Nephron (organoid): ENCODE measurements around the gene ACSL6.

Experiments
- H3K27ac Mint-ChIP-seq, 3 experiments: 2 replicates each; pipeline ENCODE4 v1.8.0; 2020; ENCODE audit warnings: mixed read lengths in 3 of 3, mild to moderate bottlenecking in 2 of 3, moderate library complexity in 1 of 3
- H3K27me3 Mint-ChIP-seq: 2 replicates; pipeline ENCODE4 v1.8.0; 2021; ENCODE audit warnings: low read depth, mild to moderate bottlenecking, moderate library complexity, mixed read lengths
- H3K36me3 Mint-ChIP-seq: 2 replicates; pipeline ENCODE4 v1.8.0; 2020; ENCODE audit warnings: low read depth, mixed read lengths
- H3K4me1 Mint-ChIP-seq: 2 replicates; pipeline ENCODE4 v1.8.0; 2020; ENCODE audit warnings: mixed read lengths
- H3K4me3 Mint-ChIP-seq, 3 experiments: 2 replicates each; pipeline ENCODE4 v1.8.0; 2020; ENCODE audit warnings: mild to moderate bottlenecking in 3 of 3, mixed read lengths in 3 of 3, moderate library complexity in 2 of 3
- H3K9me3 Mint-ChIP-seq: 2 replicates; pipeline ENCODE4 v1.8.0; 2020; ENCODE audit warnings: mixed read lengths
- CTCF ChIP-seq, 3 experiments: fragments of 200-600 bp; sonication (generic); IDR thresholded peaks; one replicate each; pipeline ENCODE4 v1.5.0; 2021; ENCODE audit warnings: antibody characterized with exemption in 3 of 3; ENCODE audit not compliant: unreplicated experiment in 3 of 3

The ACSL6 gene

GRCh38 chr5:131974622-131974955 lies 36.9 kb downstream of the ACSL6 start:
- Mint-ChIP-seq H3K4me3 (no peak overlapping the region), H3K4me1 (no peaks in the 10 kb centered on the region), H3K27me3 (peaks cover 13% of the 10 kb centered on the region), H3K27ac (no peak overlapping the region), H3K36me3 (no peaks in the 10 kb centered on the region), H3K9me3 (no peaks in the 10 kb centered on the region)
- no peak for TF ChIP-seq CTCF (IDR thresholded peaks at IDR 0.05; ENCODE audit: unreplicated experiment in 3 of 3)

DNA sequence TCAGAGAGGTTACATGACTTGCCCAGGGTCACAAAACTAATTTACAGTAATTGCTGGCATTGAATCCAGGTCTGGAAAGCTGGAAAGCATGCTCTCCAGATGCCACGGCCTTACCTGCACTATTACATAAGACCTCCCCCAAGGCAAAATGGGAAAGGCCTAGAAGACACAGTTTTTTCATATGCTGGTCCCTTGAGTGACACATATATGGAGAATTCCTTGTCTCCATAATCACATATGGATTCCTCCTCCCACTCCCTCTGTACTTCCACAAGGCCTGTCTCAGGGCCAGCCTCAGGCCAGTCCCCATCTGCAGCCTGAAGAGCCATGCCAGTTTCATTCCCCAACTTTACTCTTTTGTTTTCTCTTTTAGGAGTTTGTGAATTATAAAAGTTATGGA lies 37.4 kb downstream of the ACSL6 start:
- no peak for TF ChIP-seq CTCF (IDR thresholded peaks at IDR 0.05; ENCODE audit: unreplicated experiment in 3 of 3)
- peaks cover 13% of the 10 kb centered on the region for H3K27me3 Mint-ChIP-seq
- H3K9me3 Mint-ChIP-seq, result no peaks in the 10 kb centered on the region
- no peak overlapping the region for H3K4me3 Mint-ChIP-seq
- H3K27ac Mint-ChIP-seq, result no peak overlapping the region
- no peaks in the 10 kb centered on the region for H3K4me1 Mint-ChIP-seq
- H3K36me3 Mint-ChIP-seq, result no peaks in the 10 kb centered on the region

GRCh38 chr5:131973089-131973712 lies 38.3 kb downstream of the ACSL6 start:
- Mint-ChIP-seq H3K27ac (no peak overlapping the region), H3K4me3 (no peak overlapping the region), H3K36me3 (no peaks in the 10 kb centered on the region), H3K4me1 (no peaks in the 10 kb centered on the region), H3K9me3 (no peaks in the 10 kb centered on the region), H3K27me3 (peaks cover 13% of the 10 kb centered on the region)
- no peak for TF ChIP-seq CTCF (IDR thresholded peaks at IDR 0.05; ENCODE audit: unreplicated experiment in 3 of 3)

DNA sequence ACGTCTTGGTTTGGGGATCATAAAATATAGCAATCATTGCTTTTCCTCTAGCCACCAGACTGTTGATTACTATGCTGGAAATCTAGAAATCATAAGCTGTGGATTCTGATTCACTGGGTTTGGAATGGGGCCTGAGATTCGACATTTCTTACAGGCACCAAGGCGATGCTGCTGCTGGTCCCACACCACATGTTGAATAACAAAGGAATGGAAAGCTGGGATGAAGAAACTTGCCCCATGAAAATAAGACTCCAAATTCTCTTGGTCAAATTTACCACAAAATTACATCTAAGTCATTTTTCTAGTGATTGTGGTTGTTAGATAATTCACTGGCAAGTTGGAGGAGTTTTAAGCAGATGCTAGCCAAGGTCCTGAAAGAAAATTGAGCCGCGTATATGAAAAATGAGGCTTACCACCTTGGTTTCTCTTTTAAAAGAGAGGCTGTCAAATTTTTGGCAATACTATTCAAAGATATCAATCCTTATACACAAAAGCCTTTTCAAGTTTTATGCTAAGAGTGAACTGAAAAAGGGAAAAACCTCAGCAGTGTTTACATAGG lies 43.0 kb downstream of the ACSL6 start:
- no peaks in the 10 kb centered on the region for H3K9me3 Mint-ChIP-seq
- H3K27ac Mint-ChIP-seq, result no peak overlapping the region
- no peaks in the 10 kb centered on the region for H3K36me3 Mint-ChIP-seq
- H3K4me1 Mint-ChIP-seq, result no peaks in the 10 kb centered on the region
- TF ChIP-seq CTCF (IDR thresholded peaks at IDR 0.05; ENCODE audit: unreplicated experiment in 3 of 3), result no peak
- no peak overlapping the region for H3K4me3 Mint-ChIP-seq
- H3K27me3 Mint-ChIP-seq, result no peaks in the 10 kb centered on the region

DNA sequence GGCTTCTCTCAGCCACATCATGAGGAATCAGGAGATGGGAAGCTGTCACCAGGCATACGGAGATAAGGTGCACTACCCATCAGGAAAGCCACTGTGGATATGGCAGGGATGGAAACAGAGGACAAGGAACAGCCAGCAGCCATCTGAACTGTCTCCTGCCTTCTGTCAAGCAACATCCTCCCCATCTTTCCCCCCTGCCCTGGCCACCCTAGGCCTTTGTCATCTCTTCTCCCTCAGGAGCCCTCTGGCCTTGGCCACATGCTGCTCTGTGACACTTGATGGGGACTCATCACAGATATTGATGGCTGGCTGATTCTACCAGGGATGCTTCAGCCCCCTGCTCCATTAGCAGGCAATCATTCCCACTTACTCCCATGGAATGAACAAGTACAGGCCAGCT lies 44.9 kb downstream of the ACSL6 start:
- Mint-ChIP-seq H3K9me3 (no peaks in the 10 kb centered on the region), H3K27me3 (no peaks in the 10 kb centered on the region), H3K4me3 (no peak overlapping the region), H3K27ac (no peak overlapping the region), H3K36me3 (no peaks in the 10 kb centered on the region), H3K4me1 (no peaks in the 10 kb centered on the region)
- TF ChIP-seq CTCF (IDR thresholded peaks at IDR 0.05; ENCODE audit: unreplicated experiment in 3 of 3), result no peak

GRCh38 chr5:131965826-131966415 lies 45.5 kb downstream of the ACSL6 start:
- no peak for TF ChIP-seq CTCF (IDR thresholded peaks at IDR 0.05; ENCODE audit: unreplicated experiment in 3 of 3)
- Mint-ChIP-seq H3K36me3 (no peaks in the 10 kb centered on the region), H3K4me1 (no peaks in the 10 kb centered on the region), H3K27ac (no peak overlapping the region), H3K4me3 (no peak overlapping the region), H3K27me3 (no peaks in the 10 kb centered on the region), H3K9me3 (no peaks in the 10 kb centered on the region)
